HT-29 (cell line): ENCODE measurements around the gene HLF. TPM values are rescaled to one million over a fixed set of nuclear protein-coding genes. Genes with fewer than 3 reads are reported as not detected.

Experiments
- DNase-seq: peaks from one replicate; pipeline ENCODE4 v3.0.0-alpha.2; 2015; ENCODE audit warnings: low spot score
- total RNA-seq: library from RNA; depleted of rRNA; stranded (reverse); fragments of >200 nt; shearing (Covaris generic); gene quantifications from 2 replicates; pipeline ENCODE4 v1.2.3, GENCODE V29; 2014

Gene HLF
- total RNA-seq, 1 experiment from 2014 or later: 0.05 TPM

- DNase-seq: no peak
Measured at GRCh38 chr17:55254375-55254774, 10.4 kb upstream of the HLF start.

- no peak for DNase-seq
Measured at GRCh38 chr17:55258578-55259135, 6.1 kb upstream of the HLF start.

DNA sequence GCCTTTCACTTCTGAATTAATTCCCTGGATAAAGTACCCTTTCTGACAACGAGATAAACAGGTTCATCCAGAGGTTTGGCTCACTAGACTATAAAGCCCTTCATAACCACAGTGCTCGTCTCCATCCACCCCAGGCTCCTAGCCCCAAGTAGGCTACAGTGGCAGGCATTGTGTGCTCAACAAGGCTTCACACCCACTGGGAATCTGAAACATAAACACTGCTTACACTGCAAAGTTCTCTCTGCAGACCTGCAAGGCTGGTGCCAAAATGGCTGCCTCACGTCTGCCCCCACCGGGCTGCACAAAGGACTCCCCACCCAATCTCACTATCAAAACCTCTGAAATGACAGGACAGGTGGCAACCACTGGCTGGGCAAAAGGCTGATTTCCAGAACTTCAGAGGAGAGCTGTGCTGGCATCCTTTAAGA is 5.1 kb upstream of the HLF start:
- DNase-seq: no peak

DNA sequence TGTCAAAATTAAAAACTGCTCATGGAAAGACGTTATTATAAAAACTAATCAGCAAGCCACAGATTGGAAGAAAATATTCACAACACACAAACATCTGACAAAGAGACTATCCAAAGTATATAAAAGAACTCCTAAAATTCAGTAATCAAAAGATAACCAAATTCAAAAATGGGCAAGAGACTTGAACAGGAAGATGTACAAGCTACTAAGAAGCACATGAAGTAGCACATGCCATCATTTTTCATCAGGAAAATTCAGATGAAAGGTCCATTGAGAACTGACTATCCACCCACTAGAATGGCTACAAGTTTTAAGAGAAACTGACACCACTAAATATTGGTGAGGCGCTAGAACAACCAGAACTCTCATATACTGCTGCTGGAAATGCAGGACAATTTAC is 3.4 kb upstream of the HLF start:
- DNase-seq: no peak

DNA sequence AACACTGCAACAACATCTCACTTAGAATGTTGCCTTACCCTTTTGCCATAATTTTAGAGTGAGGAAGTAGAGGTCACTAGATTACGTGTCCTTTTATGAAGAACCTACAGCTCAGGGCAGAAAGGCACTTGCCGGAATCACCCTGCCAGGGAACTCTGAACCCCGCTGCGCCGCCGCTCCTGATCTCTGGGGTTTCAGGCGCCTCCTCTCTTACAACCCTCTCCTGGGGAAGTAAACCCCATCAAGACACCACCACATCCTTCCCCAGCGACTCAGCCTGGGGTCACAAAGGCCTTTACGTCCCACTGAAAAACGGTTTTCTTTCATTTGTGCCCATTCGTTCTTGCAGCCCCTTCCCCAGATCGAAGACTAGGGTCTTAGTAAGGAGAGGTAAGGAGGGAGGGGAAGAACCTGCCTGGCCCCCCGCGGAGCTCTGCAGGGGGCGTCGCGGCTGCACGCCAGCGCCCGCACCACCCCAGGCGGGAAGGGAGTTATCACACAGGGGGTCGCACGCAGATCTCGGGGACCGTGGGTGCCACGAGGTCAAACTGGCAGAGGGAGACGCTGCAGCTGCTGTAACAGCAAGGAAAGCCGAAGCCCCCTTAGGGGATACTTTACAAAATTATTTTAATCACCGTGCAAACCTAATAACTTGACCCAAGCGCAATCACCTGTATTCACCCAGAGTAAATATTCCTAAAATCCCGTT is 1.0 kb upstream of the HLF start:
- DNase-seq: no peak

DNA sequence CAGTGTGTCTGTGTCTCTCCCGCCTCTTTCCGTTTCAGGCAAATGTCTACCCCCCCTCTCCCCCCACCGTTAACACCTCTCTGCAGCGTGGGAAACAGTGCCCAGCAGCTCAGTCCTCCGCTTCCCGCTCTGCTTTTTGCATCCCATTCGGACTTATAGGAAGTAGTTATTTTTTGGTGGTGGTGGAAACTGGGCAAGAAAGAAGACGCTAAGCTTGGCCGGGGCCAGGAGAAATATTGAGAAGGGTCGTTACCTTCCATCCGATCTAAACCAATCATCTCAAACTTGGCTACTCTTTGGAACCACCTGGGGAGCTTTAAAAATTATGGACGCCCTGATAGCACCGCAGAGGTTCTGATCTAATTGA is 499 bp upstream of the HLF start:
- DNase-seq: no peak

DNA sequence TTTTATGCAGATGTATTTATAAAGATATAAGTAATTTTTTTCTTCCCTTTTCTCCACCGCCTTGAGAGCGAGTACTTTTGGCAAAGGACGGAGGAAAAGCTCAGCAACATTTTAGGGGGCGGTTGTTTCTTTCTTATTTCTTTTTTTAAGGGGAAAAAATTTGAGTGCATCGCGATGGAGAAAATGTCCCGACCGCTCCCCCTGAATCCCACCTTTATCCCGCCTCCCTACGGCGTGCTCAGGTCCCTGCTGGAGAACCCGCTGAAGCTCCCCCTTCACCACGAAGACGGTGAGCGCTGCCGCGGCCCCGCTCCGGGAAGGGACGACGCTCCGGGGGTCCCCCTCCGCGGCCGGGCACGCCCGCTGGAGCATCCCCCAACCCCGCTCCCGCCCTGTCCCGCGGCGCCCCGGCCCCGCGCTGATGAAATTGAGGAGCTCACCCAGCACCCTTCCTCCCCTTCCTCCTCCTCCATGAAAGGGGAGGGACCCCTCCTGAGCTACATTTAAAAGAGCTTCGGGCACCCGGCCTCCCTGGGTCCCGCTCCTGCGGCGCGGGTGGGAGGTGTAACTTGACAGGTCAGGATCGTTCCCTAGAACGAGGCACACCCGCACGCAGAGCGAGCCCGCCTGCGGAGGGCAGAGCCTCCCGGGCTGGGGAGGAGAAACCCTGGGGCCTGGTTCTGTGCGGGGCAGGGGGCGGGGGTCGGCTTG is 706 bp downstream of the HLF start:
- no peak for DNase-seq

DNA sequence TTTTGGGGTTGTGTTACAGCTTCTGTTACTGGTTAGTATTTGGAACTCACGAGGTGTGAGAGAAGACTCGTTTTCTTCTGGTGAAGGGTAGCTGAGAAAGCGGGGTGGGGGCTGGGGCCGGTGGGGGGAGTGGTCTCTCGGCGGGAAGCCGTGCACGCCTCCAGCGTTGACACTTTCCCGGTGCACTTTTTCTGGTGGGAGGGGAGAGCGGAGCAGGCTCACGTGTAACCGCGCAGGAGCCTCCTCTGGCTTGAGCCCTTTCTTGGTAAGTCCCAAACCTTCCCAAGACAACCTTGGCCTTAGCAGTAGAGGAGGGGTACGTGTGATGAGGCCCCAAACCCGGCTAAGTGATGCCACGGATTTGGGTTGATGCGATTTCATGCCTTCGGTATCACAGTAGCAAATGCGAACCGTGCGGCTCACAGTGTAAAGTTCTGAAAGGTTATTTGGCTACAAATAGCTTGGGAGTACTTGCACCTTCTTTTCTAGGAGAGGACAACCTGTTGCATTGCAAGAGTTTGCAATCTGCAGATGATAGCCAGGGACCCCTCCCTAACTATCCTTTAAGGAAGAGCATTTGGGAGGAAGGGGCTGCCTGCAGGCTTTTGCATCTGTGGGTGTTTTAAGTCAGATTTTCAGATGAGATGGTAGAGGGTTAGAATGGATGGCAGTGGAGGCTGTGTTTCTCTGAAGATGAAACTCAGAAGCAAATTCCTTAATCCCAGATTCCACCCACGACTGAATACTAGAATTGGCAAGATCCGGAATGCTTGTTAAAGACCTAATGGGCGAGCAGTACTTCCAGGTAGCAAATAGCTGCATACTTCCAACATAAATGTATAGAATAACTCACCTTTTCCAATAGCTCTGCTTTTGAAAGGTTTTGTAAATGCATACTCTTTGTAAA is 1.5 kb downstream of the HLF start:
- DNase-seq: no peak

GRCh38 chr17:55266958-55267688 is 2.4 kb downstream of the HLF start:
- DNase-seq: no peak

- no peak for DNase-seq
Measured at GRCh38 chr17:55267777-55268648, 3.3 kb downstream of the HLF start.

DNA sequence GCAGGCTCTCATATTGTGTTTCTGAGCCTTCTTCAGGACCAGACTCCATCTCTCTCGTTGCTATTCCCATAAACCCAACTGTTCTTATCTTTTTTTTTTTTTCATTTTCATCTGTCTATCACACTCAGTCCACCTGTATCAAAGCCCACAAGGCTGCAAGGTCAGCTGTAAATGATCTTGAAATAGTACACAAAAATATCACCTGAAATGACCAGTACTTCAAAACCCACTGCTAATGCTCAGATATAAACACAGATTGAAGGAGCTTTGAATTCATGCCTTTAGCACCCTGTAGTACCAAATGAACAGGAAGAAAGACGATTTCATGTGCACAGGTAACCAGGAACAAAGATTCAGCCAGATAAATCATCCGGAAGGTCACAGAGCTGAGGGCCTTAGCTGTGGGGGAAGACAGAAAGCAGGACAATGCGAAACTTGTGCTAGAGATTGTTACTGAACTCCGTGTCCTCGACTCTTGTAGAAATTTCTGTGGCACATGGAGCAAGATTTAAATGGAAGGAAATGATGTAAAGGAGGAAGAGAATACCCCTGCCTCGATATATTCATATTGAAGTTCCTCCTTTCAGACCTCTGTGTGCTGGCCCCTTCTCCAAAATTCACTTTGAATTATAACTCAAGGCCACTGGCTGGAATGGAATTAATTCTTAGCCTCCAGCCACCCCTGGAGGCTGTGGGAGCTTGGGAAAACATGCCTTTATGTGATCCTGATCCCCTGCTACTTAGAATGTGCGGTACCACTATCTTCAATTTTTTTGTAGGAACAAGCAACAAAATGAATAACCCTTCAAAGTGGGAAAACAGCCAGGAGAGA is 4.1 kb downstream of the HLF start:
- no peak for DNase-seq

GRCh38 chr17:55269894-55270293 is 5.1 kb downstream of the HLF start:
- DNase-seq: no peak

GRCh38 chr17:55271223-55271571 is 6.4 kb downstream of the HLF start:
- DNase-seq: no peak

GRCh38 chr17:55271958-55272710 is 7.4 kb downstream of the HLF start:
- DNase-seq: no peak

- no peak for DNase-seq
Measured at GRCh38 chr17:55272711-55273578, 8.2 kb downstream of the HLF start.

- DNase-seq: no peak
Measured at GRCh38 chr17:55273579-55274354, 9.0 kb downstream of the HLF start.
